ENCODE measurements around the gene AK4.

Gene AK4

GRCh38 chr1:65263286-65263685 is 115.3 kb downstream of the AK4 start:
- Histone ChIP-seq H3K36me3 (ENCODE audit: insufficient read depth) (no peaks in the 10 kb centered on the region), H3K9ac (no peak overlapping the region), H3K4me2 (no peak overlapping the region), H3K4me1 (ENCODE audit: low read depth, poor library complexity, severe bottlenecking) (no peaks in the 10 kb centered on the region), H3K79me2 (ENCODE audit: insufficient read depth, low read depth) (no peaks in the 10 kb centered on the region), H3K27me3 (ENCODE audit: insufficient read depth, low read depth) (no peaks in the 10 kb centered on the region), H3K4me3 (IDR thresholded peaks at IDR 0.05; ENCODE audit: insufficient read depth, low read depth, low read length) (no peak overlapping the region), H2AFZ (ENCODE audit: low read depth) (no peak overlapping the region), H4K20me1 (ENCODE audit: insufficient read depth) (no peaks in the 10 kb centered on the region), H3K27ac (no peak overlapping the region)
- TF ChIP-seq CTCF (conservative IDR thresholded peaks at IDR 0.05; ENCODE audit: low read depth, low read length): no peak

GRCh38 chr1:65264197-65264929 is 116.4 kb downstream of the AK4 start:
- no peak overlapping the region for H3K4me2 ChIP-seq
- H3K4me3 ChIP-seq (IDR thresholded peaks at IDR 0.05; ENCODE audit: insufficient read depth, low read depth, low read length): no peak overlapping the region

GRCh38 chr1:65265296-65265650 is 117.3 kb downstream of the AK4 start:
- H3K79me2 ChIP-seq (ENCODE audit: insufficient read depth, low read depth): no peaks in the 10 kb centered on the region
- no peak overlapping the region for H3K27ac ChIP-seq
- H4K20me1 ChIP-seq (ENCODE audit: insufficient read depth): no peaks in the 10 kb centered on the region
- no peak overlapping the region for H3K9ac ChIP-seq
- no peaks in the 10 kb centered on the region for H3K27me3 ChIP-seq (ENCODE audit: insufficient read depth, low read depth)
- no peak overlapping the region for H3K4me2 ChIP-seq
- H3K4me1 ChIP-seq (ENCODE audit: low read depth, poor library complexity, severe bottlenecking): no peaks in the 10 kb centered on the region
- no peak for TF ChIP-seq CTCF (conservative IDR thresholded peaks at IDR 0.05; ENCODE audit: low read depth, low read length)
- no peak overlapping the region for H2AFZ ChIP-seq (ENCODE audit: low read depth)
- no peaks in the 10 kb centered on the region for H3K36me3 ChIP-seq (ENCODE audit: insufficient read depth)
- no peak overlapping the region for H3K4me3 ChIP-seq (IDR thresholded peaks at IDR 0.05; ENCODE audit: insufficient read depth, low read depth, low read length)

More at GRCh38 chr1:65264197-65264929, 116.4 kb downstream of the AK4 start:
- Histone ChIP-seq H4K20me1 (ENCODE audit: insufficient read depth) (no peaks in the 10 kb centered on the region), H3K4me1 (ENCODE audit: low read depth, poor library complexity, severe bottlenecking) (no peaks in the 10 kb centered on the region), H3K27ac (no peak overlapping the region), H3K36me3 (ENCODE audit: insufficient read depth) (no peaks in the 10 kb centered on the region), H2AFZ (ENCODE audit: low read depth) (no peak overlapping the region), H3K79me2 (ENCODE audit: insufficient read depth, low read depth) (no peaks in the 10 kb centered on the region), H3K27me3 (ENCODE audit: insufficient read depth, low read depth) (no peaks in the 10 kb centered on the region), H3K9ac (no peak overlapping the region)
- TF ChIP-seq CTCF (conservative IDR thresholded peaks at IDR 0.05; ENCODE audit: low read depth, low read length): no peak

- H3K4me2 ChIP-seq: no peak overlapping the region
- no peak overlapping the region for H2AFZ ChIP-seq (ENCODE audit: low read depth)
- H3K36me3 ChIP-seq (ENCODE audit: insufficient read depth): no peaks in the 10 kb centered on the region
- H3K27ac ChIP-seq: no peak overlapping the region
- no peaks in the 10 kb centered on the region for H4K20me1 ChIP-seq (ENCODE audit: insufficient read depth)
- no peak overlapping the region for H3K4me3 ChIP-seq (IDR thresholded peaks at IDR 0.05; ENCODE audit: insufficient read depth, low read depth, low read length)
- H3K4me1 ChIP-seq (ENCODE audit: low read depth, poor library complexity, severe bottlenecking): no peaks in the 10 kb centered on the region
- H3K9ac ChIP-seq: no peak overlapping the region
- H3K79me2 ChIP-seq (ENCODE audit: insufficient read depth, low read depth): no peaks in the 10 kb centered on the region
- no peak for TF ChIP-seq CTCF (conservative IDR thresholded peaks at IDR 0.05; ENCODE audit: low read depth, low read length)
- H3K27me3 ChIP-seq (ENCODE audit: insufficient read depth, low read depth): no peaks in the 10 kb centered on the region
These were observed 117.8 kb downstream of the AK4 start for GRCh38 chr1:65265651-65266351.
